NCI-H2081 (cell line): Measurements from ENCODE around the gene GPR183.

ENCODE experiments used
- DNase-seq, 2 experiments: peaks; one replicate each; lab custom pipeline; 2025; lab: John Stamatoyannopoulos, UW

Gene GPR183

GRCh38 chr13:99294958-99295357, 12.2 kb downstream of the GPR183 start:
- no peak for DNase-seq

DNA sequence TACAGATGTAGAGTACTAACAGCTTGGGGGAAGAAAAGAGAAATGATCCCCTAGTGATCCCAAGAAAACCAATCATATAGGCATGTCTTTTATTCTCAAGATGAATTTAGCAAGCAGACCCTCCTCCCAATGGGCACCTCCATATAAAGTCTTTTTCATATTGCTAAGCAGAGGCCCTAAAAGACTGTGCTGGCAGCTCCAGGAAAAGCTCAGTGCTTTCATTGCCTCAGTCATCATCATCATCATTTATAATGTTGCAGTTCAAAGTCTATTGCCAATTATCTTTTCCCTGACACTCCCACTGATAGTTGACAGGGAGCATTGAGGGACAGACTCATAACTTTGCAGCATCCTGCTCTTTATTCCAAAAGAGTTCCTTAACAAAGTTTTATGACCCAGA, 13.0 kb downstream of the GPR183 start:
- no peak for DNase-seq

DNA sequence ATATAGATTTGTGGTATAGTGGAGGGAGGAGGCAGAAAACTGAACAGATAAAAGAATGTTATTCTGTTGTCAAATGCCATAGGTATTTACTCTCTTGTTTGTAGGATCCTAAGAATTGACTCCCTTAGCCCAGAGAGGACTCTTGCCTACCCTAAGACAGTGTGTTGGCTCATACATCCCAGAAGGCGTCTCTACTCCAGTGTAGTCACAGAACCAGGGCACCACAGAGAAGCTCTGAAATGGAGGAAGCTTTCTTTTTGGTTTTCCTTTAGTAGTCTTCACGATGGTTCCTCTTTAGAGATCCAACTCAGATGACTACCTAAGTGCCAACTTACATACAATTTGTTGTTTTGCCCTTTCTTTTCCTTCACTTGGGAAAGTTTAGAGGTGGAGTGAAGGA, 14.0 kb downstream of the GPR183 start:
- DNase-seq = no peak

DNA sequence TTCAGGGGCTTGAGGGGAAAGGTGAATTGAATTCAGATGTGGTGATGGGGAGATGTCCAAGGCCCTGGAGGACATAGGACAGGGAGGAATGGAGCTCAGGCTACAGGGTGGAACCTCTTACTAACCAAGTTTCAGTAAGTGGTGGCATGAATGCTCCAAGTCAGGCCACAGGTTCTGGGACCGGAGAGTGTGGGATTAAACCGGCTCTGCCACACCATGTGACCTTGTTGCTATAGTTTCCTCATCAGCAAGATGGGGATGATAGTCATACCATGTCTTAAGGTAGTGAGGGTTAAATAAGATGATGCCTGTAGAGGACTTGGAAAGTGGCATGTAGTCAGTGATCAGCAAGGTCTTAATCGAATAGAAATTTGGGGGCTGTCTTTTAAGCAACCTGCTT, 16.3 kb downstream of the GPR183 start:
- no peak for DNase-seq

DNA sequence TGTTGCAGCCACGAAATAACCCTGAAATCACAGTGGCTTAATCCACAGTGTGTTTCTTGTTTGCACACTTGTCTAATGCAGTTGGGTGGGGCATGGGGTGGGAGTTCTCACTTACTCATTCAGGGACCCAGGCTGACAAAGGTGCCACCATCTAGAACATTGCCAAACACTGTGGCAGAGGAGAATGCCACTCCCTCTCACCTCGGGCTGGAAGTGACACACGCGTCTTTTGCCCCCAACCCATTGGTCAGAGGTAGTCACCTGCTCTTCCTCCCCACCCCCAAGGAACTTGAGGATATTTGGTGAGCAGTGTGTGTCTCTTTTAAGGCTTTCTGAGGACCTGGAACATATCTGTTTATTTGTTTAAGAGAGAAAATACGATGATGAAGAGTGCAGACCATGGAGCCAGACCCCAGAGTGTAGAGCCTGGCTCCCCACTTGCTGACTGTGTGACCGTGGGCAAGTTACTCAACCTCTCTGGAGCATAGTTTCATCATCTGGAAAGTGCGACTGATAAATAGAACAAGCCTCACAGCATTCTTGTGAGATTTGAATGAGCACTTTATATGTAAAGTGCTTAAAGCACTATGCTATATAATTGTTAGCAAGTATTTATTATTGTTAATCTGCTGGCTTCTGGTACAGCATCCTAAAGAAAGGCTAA, 17.4 kb downstream of the GPR183 start:
- no peak for DNase-seq

- no peak for DNase-seq
Measured at GRCh38 chr13:99289271-99289670, 17.9 kb downstream of the GPR183 start.

GRCh38 chr13:99288089-99288488, 19.1 kb downstream of the GPR183 start:
- DNase-seq = no peak

DNA sequence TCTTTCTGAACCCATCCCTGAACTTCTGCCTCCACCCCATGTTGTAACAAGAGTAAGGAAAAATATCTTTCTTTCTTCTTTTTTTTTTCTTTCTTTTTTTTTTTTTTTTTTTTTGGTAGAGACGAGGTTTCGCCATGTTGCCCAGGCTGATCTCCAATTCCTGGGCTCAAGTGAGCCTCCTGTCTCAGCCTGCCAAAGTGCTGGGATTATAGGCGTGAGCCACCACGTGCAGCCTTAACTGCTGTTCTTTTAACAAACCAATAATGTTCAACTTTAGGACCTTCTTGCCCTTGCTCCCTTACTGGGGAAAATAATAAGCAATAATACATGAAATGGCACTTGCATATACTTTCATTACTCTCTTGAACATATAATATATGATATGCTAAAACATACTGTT, 19.6 kb downstream of the GPR183 start:
- no peak for DNase-seq

DNA sequence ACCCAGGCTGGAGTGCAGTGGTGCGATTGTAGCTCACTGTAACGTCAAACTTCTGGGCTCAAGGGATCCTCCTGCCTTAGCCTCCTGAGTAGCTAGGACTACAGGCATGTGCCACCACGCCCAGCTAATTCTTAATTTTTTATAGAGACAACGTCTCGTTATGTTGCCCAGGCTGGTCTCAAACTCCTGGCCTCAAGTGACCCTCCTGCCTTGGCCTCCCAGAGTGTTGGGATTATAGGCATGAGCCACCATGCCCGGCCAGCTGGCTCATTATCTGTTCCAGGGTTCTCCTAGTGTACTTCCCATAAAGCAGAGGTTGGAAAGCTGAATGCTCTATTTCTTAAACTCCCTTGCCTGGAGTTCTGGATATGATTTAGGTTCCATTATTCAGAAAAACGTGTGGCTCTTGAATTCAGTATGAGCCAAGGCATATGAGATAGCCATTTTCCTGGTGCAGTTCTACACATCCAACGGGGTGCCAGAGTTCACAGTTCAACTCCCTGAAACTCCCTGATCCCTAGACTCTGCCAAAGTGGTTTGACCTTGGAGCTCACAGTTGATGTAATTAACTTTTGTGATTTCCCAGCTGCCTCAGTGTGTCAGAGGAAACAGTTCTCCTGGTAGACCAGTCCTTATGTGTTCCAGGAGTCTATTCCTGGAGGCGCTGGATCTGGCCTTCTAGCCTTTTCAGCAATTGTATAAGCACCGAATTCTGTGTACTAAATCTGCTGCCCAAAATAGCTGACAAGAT, 21.6 kb downstream of the GPR183 start:
- DNase-seq = no peak

- DNase-seq = no peak
Measured at GRCh38 chr13:99282264-99283231, 24.7 kb downstream of the GPR183 start.

DNA sequence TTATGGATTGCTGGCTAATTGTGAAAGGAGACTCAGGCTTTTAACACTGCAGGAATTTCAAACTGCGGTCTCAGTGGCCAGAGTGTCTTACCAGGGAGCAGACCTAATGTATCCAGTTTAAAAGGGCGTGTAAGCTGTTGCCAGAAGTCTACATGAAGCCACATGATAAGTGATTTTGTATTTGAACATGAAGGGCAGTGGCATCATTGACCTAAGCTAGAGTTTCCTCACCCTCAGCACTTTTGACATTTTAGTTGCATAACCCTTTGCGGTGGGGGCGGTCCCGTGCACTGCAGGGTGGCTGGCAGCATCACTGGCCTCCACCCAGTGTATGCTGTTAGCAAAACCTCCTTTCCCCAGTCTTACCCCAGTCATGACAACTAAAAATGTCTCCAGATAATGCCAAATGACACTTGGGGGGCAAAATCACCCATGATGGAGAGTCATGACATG, 25.4 kb downstream of the GPR183 start:
- DNase-seq = no peak

GRCh38 chr13:99280166-99280565, 27.0 kb downstream of the GPR183 start:
- no peak for DNase-seq

GRCh38 chr13:99279637-99280036, 27.6 kb downstream of the GPR183 start:
- no peak for DNase-seq

DNA sequence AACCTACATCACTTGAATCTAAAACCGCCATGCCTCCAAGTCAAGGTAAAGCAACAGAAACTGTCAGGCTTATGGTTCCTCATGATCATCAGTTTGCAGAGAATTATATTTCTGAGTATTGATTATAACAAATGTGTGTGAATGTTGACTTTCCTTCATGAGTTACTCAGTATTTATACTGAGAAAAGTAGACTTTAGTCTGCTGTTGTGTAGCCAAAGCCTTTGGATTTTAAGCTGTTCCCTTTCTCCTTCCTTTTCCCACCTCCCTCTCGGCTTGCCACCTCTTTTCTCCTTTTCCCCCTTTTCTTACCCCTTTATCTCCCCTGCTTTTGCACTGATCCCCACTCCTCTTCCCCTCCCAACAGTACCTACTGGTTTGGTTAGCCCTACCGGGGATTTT, 28.4 kb downstream of the GPR183 start:
- no peak for DNase-seq

- no peak for DNase-seq
Measured at GRCh38 chr13:99278200-99278599, 29.0 kb downstream of the GPR183 start.

DNA sequence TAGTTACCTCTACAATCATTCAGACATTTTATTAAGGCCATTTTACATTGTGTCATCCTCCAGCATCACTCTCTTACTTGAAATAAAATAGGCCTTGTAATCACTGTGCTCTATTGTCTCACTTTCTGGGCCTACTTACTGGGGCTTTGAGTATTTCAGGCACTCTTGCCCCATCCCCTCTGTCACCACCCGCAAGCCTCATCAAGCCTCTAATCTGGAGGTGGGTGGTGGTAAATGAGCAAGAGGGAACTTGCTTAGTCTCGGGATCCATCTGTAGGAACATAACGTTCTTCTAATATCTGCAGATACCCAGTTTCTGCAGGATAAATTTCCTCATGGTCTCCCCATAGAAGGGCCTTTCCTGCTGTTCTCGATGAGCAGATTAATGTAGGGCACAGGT, 29.6 kb downstream of the GPR183 start:
- no peak for DNase-seq

DNA sequence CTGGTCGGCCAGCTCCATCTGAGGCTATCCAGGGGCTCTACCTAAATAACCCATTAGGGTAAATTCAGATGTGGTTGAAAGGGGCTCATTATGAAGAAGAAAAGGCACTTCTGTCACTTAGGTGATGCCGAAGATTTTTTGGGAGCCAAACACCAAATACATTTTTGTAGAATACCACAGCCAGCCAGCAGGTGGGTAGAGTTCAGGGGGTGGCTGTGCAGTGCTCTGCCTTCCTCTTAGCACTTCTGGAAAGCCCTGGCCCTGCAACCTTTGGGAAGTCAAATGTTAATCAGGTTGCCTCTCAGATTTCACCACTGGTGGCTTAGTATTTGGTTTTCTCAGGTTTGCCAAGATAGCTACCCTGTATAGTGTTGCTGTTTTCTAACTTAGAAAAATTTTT, 30.5 kb downstream of the GPR183 start:
- DNase-seq = no peak

DNA sequence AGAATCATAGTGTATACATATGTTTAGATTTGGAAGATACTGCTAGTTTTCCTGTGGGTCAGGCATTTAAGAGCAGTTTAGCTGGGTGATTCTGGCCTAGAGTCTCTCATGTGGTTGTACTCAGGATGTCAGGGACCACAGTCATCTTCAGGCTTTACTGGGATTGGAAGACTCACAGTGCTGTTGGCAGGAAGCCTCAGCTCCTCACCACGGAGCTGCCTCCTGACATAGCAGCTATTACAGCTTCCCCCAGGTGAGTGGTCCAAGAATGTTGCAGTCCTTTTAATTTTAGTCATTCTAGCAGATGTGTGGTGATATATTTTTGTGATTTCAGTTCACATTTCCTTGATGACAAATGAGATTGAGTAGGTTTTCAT, 32.1 kb downstream of the GPR183 start:
- no peak for DNase-seq

DNA sequence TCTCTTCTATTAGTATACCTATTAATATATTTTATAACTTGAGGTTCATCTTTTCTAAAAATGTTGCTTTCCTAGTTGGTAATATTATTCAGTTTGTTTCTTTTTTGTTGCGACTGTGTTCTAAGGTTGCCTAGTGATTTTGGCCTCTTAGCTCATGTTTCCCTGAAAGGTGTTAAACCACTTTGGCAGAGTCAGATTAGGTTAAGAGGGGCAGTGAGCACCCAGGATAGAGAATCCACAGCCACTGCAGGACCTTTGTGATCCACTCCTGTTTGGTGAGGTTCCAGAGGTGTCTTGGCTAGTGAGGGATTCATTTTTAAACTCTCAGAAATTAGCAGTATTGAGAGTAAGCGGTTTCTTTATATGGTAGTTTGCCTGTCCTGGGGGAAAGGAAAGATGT, 34.1 kb downstream of the GPR183 start:
- no peak for DNase-seq

DNA sequence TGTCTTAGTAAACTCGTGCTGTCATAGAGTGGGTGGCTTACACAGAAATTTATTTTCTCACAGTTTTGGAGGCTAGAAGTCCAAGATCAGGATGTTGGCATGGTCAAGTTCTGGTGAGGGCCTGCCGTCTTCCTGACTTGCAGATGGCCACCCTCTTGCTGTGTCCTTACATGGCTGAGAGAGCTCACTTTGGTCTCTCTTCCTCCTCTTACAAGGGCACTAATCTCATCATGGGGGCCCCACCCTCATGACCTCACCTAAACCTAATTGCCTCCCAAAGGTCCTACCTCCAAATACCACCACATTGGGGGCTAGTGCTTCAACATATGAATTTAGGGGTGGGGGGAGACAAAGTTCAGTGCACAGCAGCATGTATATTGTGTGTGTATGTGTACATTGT, 34.7 kb downstream of the GPR183 start:
- no peak for DNase-seq

DNA sequence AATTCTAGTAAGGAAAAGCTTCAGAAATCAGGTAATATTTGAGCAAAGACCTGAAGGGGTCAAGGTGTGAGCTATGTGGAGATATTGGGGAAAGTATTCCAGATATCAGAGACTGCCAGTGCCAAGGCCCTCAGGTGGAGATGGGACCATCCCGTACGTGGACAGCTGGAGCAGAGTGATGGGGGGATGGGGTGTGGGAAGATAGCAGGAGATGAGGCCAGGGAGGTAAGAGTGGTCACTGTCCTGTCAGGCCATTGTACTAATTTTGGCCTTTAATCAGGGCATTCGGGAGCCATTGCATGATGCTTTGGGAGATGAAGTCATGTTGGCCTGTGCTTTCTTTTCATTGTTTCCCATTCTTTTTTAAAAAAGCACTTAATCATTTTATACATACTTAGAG, 36.0 kb downstream of the GPR183 start:
- no peak for DNase-seq

DNA sequence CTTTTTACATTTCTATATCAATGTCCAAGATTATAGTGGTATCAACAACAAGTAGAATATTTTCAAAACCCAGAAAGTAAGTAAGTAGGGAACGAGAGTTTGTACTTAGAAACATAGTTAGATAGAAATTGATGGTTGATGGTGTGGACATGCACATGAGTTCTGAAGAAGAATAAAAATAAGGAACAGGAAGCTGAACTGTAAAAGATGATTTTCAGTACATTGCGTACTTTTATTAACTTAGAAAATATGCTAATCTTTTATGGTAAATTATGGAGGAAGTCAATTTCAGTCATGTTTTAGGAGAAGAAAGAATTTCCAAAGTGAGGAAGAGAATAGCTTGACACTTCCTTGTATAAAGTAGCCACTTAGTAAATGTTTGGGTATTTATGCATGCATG, 36.7 kb downstream of the GPR183 start:
- DNase-seq = no peak
